Adrenal gland (tissue), 5 donors: ENCODE data around the gene ZNF516.
A peak's percentile ranks its signal among the peaks of the same experiment; 100 is the strongest.

Experiments used
- POLR2A ChIP-seq, 2 donors: fragments of 450-650 bp; IDR thresholded peaks; one replicate each; pipeline ENCODE4 v1.6.1; 2017; ENCODE audit warnings: antibody characterized with exemption in 2 of 2, mild to moderate bottlenecking in 2 of 2, moderate library complexity in 1 of 2
- TF ChIP-seq, protein P1 (sequence below), 6 experiments: fragments of 450-650 bp in 4 of 6; fragments of 200-600 bp in 2 of 6; sonication (generic) in 1 of 6; IDR thresholded peaks; 1 replicate in 5 of 6; 2 replicates in 1 of 6; pipeline versions ENCODE4 v1.5.1 to v1.8.0; 2016 to 2021; ENCODE audit warnings: antibody characterized with exemption in 6 of 6, mild to moderate bottlenecking in 2 of 6, moderate library complexity in 1 of 6
- donor health status: DM: no; HTN: no; CAD: no.

DNA sequence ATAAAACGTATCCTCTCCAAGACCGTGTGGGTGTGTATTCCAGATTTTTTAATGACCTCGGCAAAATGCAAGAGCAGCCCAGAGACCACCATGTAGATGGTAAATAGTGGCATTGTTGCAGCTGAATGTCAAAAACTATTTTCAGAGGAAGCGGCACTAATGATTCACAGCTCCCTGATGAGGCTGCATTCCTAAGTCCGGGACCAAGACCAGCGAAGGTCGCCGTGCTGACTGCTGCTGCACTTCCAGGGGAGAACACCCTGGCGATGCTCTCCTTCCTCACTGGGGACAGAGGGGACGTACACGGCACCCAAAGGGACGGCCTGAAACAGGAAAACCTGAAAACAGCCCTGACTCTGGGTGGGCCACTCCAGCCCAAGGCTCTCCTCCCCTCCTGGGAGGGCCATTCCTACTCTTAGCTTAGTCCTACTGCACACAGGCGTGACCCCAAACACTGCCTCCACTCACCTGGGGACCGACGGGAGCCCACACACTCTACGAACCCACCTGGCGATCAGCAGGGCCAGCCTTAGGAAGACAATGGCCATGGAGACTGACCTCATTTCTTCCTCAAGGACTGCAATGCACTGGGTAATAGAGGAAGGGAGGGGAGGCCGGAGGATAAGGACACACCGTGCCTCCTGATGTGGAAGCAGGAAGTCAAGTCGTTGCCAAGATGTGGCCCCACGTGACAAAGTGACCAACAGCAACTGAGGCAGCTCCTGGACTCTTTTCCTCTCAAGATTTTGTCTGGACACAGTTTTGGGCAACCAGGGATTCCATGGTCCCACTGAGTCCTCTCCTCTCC lies 82.8 kb downstream of the ZNF516 start:
- TF ChIP-seq, protein P1, sequence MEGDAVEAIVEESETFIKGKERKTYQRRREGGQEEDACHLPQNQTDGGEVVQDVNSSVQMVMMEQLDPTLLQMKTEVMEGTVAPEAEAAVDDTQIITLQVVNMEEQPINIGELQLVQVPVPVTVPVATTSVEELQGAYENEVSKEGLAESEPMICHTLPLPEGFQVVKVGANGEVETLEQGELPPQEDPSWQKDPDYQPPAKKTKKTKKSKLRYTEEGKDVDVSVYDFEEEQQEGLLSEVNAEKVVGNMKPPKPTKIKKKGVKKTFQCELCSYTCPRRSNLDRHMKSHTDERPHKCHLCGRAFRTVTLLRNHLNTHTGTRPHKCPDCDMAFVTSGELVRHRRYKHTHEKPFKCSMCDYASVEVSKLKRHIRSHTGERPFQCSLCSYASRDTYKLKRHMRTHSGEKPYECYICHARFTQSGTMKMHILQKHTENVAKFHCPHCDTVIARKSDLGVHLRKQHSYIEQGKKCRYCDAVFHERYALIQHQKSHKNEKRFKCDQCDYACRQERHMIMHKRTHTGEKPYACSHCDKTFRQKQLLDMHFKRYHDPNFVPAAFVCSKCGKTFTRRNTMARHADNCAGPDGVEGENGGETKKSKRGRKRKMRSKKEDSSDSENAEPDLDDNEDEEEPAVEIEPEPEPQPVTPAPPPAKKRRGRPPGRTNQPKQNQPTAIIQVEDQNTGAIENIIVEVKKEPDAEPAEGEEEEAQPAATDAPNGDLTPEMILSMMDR (IDR thresholded peaks at IDR 0.05), result no peak
- peak in 1 of 2 donors; percentile 16 for TF ChIP-seq POLR2A (IDR thresholded peaks at IDR 0.05)
